A673 (cell line): ENCODE data around the gene MYLIP.

ENCODE experiments used
- CTCF ChIP-seq: fragments of 300-800, 200-600 bp; sonication (generic); conservative IDR thresholded peaks from 2 replicates; pipeline ENCODE4 v1.5.1; 2017; ENCODE audit warnings: low read depth, mild to moderate bottlenecking, antibody characterized with exemption, low read length, moderate library complexity, mixed read lengths
- EZH2 ChIP-seq: fragments of 200-600 bp; sonication (generic); IDR thresholded peaks from 2 replicates; pipeline ENCODE4 v1.6.1; 2017; ENCODE audit warnings: borderline replicate concordance, low read depth, mild to moderate bottlenecking, mixed read lengths, antibody characterized with exemption, low read length; ENCODE audit not compliant: poor library complexity, severe bottlenecking

- TF ChIP-seq CTCF (no peak), EZH2 (no peak)
Observed at GRCh38 chr6:16163535-16164300, 34.8 kb downstream of the MYLIP start.
